GM19023 (cell line): ENCODE results near the gene LRRC36.
"Not testable (repeated sequence)": the region's sequence is repeated elsewhere in the genome, so short reads cannot be mapped to it uniquely, and the experiment has no call there.

ENCODE experiments used
- ATAC-seq: cut with Tn5 transposase; IDR thresholded peaks from one replicate; pipeline ENCODE4 v1.9.1; 2021; ENCODE audit warnings: mild to moderate bottlenecking, moderate library complexity; ENCODE audit not compliant: unreplicated experiment

LRRC36 gene

DNA sequence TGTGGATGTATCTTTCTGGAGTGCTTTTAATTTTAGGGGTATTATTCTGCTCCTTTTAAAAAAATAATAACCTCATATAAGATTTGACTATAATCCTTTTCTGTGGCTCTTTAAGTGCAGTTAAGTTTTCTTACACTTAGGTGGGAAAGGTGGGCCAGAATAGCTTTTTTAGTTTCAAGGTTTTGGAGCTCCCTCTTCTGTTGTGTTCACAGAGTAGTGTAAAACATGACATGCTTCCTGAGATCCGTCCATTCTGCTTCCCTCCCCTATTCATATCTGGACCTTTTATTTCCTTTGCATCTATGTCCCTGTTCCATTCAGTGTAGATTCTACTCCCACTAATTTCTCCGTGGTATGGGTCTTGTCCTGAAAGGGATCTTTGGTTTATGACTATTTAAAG, 12.8 kb downstream of the LRRC36 start:
- no peak for ATAC-seq

- no peak for ATAC-seq
Observed at GRCh38 chr16:67341250-67341649, 14.6 kb downstream of the LRRC36 start.

DNA sequence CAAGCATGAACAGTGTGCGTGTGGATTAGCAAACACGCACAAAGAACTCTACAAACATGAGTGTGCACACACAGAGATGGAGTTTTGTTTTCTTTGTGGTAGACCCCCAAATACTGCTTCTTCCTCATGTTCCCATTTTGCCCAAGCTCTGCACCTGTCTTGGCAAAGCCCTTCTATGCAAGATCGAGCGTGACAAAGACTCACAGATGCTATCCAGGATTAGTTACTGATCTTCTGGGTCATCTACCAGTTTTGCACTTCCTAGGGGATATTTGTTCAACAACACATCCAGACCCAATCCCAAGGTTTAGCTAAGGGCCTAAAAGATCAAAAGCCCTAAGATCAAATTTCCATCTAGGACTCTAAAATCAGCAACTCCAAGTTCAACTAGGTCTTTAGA, 16.0 kb downstream of the LRRC36 start:
- ATAC-seq, result no peak

DNA sequence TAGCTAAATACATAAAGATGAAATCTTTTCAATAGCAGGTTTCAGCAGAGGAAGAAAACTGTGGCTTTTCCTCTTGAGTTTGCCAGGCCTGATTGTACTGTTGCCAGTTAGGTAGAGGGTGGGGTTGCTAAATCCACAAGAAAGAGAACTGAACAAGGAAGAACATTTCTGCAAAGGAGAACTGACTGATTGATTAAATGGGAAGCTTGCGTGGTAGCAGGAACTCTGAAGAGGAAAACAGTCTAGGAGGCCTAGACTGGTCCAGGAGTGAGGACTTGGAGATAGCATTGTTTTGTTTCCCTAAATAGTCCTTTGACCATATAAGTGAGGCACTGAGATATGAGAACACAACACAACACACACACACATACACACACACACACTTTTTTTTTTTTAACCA, 18.8 kb downstream of the LRRC36 start:
- no peak for ATAC-seq

DNA sequence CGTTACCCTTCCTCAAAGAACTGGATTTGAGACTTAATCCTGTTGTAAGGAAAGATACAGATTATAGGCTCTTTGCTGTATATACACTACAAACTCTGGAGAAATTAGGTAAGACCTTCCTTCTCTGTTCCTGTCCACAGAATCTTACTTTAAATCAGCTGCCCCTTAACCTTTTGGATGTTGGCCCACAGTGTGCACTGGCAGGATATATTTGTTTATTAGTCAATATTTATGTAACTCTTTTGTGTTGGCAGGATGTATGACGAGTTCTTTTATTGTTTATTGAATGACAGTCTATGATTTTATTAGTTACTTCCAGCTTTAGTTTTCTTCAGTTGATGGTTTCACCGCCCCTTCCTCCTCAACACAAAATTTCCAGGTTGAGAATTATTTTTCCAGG, 19.7 kb downstream of the LRRC36 start:
- no peak for ATAC-seq

DNA sequence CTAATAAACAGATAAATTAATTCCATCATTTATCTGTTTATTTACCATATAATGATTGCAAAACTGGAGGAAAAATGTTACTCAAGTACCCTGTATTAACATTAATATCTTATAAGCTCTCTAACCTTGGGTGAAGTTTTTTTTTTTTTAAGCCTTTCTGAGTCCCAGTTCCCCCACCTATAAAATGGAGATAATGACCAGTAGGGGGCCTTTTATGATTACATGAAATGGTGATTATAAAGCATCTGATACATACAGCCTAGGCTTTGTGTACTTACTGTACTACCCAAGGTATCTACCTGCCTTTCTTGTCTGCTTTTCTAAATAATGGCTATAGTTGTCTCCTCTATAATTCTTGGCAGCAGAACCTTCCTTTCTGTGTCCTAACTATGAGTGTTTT, 22.6 kb downstream of the LRRC36 start:
- ATAC-seq, result no peak

DNA sequence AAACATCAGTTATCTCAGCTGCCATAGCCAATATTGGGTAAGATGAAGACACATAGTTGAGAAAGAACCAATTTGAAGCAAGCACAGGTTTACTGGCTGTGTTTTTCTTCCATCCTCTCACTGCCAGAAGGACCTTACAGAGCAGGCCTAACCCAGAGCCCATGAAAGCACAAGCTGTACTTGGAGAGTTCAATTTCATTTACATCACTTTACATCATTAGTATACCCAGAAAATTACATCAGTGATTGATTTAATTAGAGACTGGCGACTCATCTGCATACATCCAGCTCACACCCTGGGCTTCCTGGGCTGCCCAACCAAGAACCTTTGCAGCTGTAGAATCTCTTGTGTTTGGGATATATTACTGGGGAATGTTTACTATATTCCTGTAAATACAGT, 23.7 kb downstream of the LRRC36 start:
- no peak for ATAC-seq

DNA sequence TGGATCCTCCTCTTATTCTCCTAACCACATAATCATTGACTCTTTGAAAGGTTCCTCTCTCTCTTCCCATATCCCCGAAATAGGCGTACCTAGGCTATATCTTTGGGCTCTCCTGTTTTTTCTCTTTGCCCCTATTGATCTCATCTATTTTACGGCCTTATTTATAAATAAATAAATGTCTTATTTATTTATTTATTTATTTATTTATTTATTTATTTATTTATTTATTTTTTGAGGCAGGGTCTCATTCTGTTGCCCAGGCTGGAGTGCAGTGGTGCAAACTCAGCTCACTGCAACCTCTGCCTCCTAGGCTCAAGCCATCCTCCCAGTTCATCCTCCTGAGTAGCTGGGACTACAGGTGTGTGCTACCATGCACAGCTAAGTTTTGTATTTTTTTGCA, 25.8 kb downstream of the LRRC36 start:
- ATAC-seq, result not testable (repeated sequence)

DNA sequence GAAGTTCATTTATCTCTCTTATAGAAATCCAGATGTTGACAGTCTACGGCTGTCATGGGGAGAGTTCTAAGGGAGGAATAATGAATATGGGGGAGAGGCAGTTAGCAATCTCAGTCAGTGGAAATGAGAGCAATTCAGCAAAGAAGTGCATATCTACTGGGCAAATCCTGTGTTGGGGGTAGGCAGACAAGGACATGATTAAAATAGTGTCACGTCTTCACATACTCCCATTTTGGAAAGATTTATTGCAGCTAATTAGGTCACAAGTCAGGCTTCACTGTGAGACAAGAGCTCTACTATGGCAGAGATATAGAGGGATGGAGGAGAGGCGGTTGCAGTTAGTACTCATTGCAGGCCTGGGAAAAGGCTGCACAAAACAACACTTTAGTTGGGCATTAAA, 29.8 kb downstream of the LRRC36 start:
- ATAC-seq, result no peak

DNA sequence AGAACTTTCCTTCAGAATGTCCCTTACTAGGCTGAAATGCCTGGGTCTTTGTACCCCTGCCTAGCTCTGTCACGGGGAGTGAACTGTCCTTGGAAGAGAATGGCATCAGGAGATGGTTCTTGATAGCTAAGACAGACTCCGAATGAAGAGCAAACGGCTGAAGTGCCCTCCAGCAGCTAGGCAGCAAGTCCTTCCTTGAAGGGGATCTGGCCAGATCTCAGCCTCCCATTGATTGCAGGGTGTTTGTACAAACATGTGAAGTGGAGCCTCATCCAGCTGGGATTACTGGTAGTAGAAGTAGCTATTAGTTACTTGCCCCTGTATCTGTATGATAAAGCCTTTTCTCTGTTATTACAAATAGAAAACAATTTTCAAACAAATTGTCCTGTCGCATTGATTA, 30.9 kb downstream of the LRRC36 start:
- no peak for ATAC-seq

DNA sequence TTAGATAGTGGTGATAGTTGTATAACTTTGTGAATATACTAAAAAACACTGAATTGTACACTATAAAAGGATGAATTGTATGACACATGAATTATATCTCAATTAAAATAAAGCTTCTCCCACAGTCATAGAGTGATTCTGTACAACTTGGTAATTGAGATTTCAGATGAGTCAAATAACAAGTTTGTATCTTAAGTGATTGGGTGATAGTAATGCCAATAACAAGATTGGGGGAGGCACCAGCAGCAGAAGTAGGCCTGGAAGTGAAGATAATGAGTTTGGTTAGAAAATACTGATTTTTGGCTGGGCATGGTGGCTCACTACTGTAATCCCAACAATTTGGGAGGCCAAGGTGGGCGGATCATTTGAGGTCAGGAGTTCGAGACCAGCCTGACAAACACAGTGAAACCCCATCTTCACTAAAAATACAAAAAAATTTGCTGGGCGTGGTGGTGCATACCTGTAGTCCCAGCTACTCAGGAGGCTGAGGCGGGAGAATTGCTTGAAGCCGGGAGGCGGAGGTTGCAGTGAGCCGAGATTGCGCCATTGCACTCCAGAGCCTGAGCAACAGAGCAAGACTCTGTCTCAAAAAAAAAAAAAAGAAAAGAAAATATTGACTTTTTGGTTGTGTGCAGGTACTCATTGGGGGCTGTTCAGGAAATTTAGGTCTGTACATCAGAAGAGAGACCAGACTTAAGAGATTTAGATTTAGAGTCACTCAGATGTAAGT, 33.1 kb downstream of the LRRC36 start:
- not testable (repeated sequence) for ATAC-seq

DNA sequence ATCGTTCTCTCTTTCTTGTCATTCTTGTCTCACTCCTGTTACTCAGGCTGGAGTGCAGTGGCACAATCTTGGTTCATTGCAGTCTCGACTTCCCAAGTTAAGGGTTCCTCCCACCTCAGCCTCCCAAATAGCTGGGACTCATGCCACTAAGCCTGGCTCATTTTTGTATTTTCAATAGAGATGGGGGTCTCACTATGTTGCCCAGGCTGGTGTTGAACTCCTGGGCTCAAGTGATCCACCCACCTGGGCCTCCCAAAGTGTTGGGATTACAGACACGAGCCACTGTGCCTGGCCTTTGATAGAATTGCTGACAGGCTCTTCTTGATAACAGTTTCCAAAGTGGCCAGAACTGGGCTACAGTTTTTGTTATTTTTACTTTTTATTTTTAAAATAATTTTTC, 34.4 kb downstream of the LRRC36 start:
- ATAC-seq, result no peak

- no peak for ATAC-seq
Observed at GRCh38 chr16:67364600-67365235, 38.1 kb downstream of the LRRC36 start.

- no peak for ATAC-seq
Observed at GRCh38 chr16:67370661-67371060, 44.0 kb downstream of the LRRC36 start.

GRCh38 chr16:67372664-67373063, 46.0 kb downstream of the LRRC36 start:
- no peak for ATAC-seq

DNA sequence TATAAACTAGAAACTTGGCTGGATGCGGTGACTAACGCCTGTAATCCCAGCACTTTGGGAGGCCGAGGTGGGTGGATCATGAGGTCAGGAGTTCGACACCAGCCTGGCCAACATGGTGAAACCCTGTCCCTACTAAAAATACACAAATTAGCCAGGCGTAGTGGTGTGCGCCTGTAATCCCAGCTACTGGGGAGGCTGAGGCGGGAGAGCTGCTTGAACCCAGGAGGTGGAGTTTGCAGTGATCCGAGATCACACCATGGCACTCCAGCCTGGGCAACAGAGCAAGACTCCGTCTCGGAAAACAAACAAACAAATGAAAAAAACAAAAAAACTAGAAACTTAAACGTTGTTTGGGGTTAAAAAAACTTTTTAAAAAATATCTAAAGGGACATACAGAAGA, 49.4 kb downstream of the LRRC36 start:
- ATAC-seq, result not testable (repeated sequence)

GRCh38 chr16:67378642-67379041, 52.0 kb downstream of the LRRC36 start:
- ATAC-seq, result no peak

- no peak for ATAC-seq
Observed at GRCh38 chr16:67383284-67383683, 56.7 kb downstream of the LRRC36 start.

GRCh38 chr16:67384778-67385510, 58.3 kb downstream of the LRRC36 start:
- no peak for ATAC-seq

- no peak for ATAC-seq
Observed at GRCh38 chr16:67386861-67387455, 60.3 kb downstream of the LRRC36 start.

DNA sequence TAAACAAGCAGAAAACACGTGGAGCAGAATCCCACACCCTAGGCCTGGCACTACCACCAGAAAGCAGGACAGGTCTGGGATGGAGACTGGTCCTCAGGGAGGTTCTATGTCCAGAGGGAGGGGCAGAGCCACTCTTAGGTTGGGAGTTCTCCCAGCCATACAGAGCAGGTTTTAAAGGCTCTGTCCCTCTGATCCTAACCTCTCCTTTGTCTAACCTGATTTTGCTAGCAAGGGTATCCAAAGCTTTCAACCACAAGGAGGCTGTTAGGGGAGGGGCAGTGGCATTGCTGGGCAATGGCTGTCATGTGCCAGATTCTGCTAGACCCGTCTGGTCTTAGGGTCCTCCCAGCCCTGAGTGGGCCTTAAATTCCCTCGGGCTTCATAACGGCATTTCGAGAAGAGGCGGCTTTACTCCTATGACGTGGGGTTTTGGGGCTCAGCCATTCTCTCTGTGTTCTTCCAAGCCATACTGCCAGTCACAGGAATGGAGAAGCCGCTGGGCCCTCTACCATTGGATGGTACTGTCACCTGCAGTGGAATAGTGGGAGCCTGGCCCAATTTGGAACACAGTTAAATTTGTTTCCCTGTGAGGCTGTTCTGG, 61.0 kb downstream of the LRRC36 start:
- ATAC-seq, result no peak
